Measurements from ENCODE around the gene ATP8A2.

ATP8A2 gene

GRCh38 chr13:25457566-25457965 lies 85.8 kb downstream of the ATP8A2 start:
- no peaks in the 10 kb centered on the region for H3K9me3 ChIP-seq (ENCODE audit: insufficient read depth, low read length)
- H3K4me3 ChIP-seq (ENCODE audit: insufficient read length, low read depth) = no peak overlapping the region
- no peaks in the 10 kb centered on the region for H3K27me3 ChIP-seq (ENCODE audit: insufficient read depth, insufficient read length)
- H3K4me1 ChIP-seq (ENCODE audit: insufficient read depth, insufficient read length) = no peaks in the 10 kb centered on the region
- DNase-seq (ENCODE audit: low read depth, low spot score) = no peak
- TF ChIP-seq SUZ12 (IDR thresholded peaks at IDR 0.05; ENCODE audit: extremely low read depth, insufficient read depth, insufficient read length) = no peak
- no peak for TF ChIP-seq YY1 (IDR thresholded peaks at IDR 0.05; ENCODE audit: insufficient read depth, insufficient read length)
- no peak for TF ChIP-seq ZNF274 (IDR thresholded peaks at IDR 0.05; ENCODE audit: low read depth, low read length)
- no peak overlapping the region for H3K9ac ChIP-seq (ENCODE audit: insufficient read length, low read depth)
- no peaks in the 10 kb centered on the region for H3K36me3 ChIP-seq (ENCODE audit: insufficient read depth, insufficient read length, low read length)

DNA sequence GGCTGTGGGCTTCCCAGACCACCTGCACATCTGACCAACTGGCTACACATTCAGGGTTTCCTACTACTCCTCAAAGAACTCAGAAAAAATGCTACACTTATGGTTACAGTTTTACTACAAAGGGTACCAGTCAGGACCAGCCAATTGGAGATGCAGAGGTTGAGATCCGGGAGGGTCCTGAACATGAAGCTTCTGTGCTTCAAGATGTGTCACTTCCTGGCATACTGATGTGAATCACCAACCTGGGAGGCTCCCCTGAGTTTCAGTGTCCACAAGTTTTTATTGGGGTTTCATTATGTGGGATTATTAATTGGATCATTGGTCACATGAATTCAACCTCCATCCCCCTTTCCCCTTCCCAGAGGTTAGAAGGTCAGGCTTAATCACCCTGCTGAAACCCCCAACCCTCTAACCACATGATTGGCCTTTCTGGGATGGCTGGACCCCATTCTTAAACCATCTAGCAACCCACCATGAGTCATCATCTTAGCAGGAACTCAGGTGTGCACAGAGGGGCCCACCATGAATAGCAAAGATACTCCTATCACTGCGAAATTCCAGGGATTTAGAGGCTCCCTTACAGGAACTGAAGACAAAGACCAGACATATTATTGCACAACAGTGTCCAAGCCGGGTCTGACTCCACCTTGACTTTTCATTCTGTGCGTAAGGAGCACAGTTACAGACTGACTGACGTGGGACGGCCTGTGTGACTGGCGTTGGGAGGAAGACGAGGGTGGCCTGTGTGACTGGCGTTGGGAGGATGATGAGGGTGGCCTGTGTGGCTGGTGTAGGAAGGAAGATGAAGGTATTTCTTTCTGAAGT lies 90.7 kb downstream of the ATP8A2 start:
- Histone ChIP-seq H3K27me3 (ENCODE audit: insufficient read depth, insufficient read length) (peaks cover 4% of the 10 kb centered on the region), H3K9me3 (ENCODE audit: insufficient read depth, low read length) (no peaks in the 10 kb centered on the region), H3K36me3 (ENCODE audit: insufficient read depth, insufficient read length, low read length) (no peaks in the 10 kb centered on the region), H3K9ac (ENCODE audit: insufficient read length, low read depth) (no peak overlapping the region), H3K4me1 (ENCODE audit: insufficient read depth, insufficient read length) (no peaks in the 10 kb centered on the region), H3K4me3 (ENCODE audit: insufficient read length, low read depth) (no peak overlapping the region)
- no peak for DNase-seq (ENCODE audit: low read depth, low spot score)
- no peak for TF ChIP-seq SUZ12 (IDR thresholded peaks at IDR 0.05; ENCODE audit: extremely low read depth, insufficient read depth, insufficient read length)
- TF ChIP-seq YY1 (IDR thresholded peaks at IDR 0.05; ENCODE audit: insufficient read depth, insufficient read length) = no peak
- TF ChIP-seq ZNF274 (IDR thresholded peaks at IDR 0.05; ENCODE audit: low read depth, low read length) = no peak

DNA sequence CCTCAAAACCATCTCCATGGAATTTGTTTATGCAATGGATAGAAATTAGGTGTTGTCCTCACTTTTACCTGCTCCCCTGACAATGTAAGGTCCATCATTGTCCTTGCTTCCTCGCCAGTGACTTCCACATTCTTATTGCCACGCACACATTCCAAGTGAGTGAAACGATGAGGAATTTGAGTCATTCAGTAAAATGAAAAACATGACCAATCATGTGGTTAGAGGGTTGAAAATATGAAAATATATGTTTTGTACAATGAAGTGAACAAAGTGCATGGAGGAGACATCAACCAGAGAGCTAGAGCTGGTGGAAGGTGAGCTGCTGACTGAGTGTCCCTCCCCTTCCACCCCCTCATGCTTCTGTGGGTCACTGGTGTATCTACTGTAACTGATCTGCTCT lies 91.7 kb downstream of the ATP8A2 start:
- Histone ChIP-seq H3K36me3 (ENCODE audit: insufficient read depth, insufficient read length, low read length) (no peaks in the 10 kb centered on the region), H3K4me1 (ENCODE audit: insufficient read depth, insufficient read length) (no peaks in the 10 kb centered on the region), H3K9me3 (ENCODE audit: insufficient read depth, low read length) (no peaks in the 10 kb centered on the region), H3K9ac (ENCODE audit: insufficient read length, low read depth) (no peak overlapping the region), H3K27me3 (ENCODE audit: insufficient read depth, insufficient read length) (peaks cover 13% of the 10 kb centered on the region), H3K4me3 (ENCODE audit: insufficient read length, low read depth) (no peak overlapping the region)
- DNase-seq (ENCODE audit: low read depth, low spot score) = no peak
- TF ChIP-seq SUZ12 (IDR thresholded peaks at IDR 0.05; ENCODE audit: extremely low read depth, insufficient read depth, insufficient read length) = no peak
- TF ChIP-seq ZNF274 (IDR thresholded peaks at IDR 0.05; ENCODE audit: low read depth, low read length) = no peak
- TF ChIP-seq YY1 (IDR thresholded peaks at IDR 0.05; ENCODE audit: insufficient read depth, insufficient read length) = no peak

- no peak for DNase-seq (ENCODE audit: low read depth, low spot score)
- no peak overlapping the region for H3K9ac ChIP-seq (ENCODE audit: insufficient read length, low read depth)
- no peaks in the 10 kb centered on the region for H3K36me3 ChIP-seq (ENCODE audit: insufficient read depth, insufficient read length, low read length)
- peaks cover 36% of the 10 kb centered on the region for H3K27me3 ChIP-seq (ENCODE audit: insufficient read depth, insufficient read length)
- H3K9me3 ChIP-seq (ENCODE audit: insufficient read depth, low read length) = no peaks in the 10 kb centered on the region
- TF ChIP-seq ZNF274 (IDR thresholded peaks at IDR 0.05; ENCODE audit: low read depth, low read length) = no peak
- no peak for TF ChIP-seq YY1 (IDR thresholded peaks at IDR 0.05; ENCODE audit: insufficient read depth, insufficient read length)
- no peak for TF ChIP-seq SUZ12 (IDR thresholded peaks at IDR 0.05; ENCODE audit: extremely low read depth, insufficient read depth, insufficient read length)
- no peaks in the 10 kb centered on the region for H3K4me1 ChIP-seq (ENCODE audit: insufficient read depth, insufficient read length)
- no peak overlapping the region for H3K4me3 ChIP-seq (ENCODE audit: insufficient read length, low read depth)
Measured at GRCh38 chr13:25466880-25467279, 95.1 kb downstream of the ATP8A2 start.

GRCh38 chr13:25468325-25469168 lies 96.8 kb downstream of the ATP8A2 start:
- peak overlapping the region; percentile 43 for H3K4me3 ChIP-seq (ENCODE audit: insufficient read length, low read depth)
- no peak for DNase-seq (ENCODE audit: low read depth, low spot score)
- no peaks in the 10 kb centered on the region for H3K4me1 ChIP-seq (ENCODE audit: insufficient read depth, insufficient read length)

GRCh38 chr13:25469169-25469525 lies 97.4 kb downstream of the ATP8A2 start:
- no peak for DNase-seq (ENCODE audit: low read depth, low spot score)
- Histone ChIP-seq H3K9ac (ENCODE audit: insufficient read length, low read depth) (peak overlapping the region; percentile 32), H3K36me3 (ENCODE audit: insufficient read depth, insufficient read length, low read length) (no peaks in the 10 kb centered on the region), H3K4me3 (ENCODE audit: insufficient read length, low read depth) (peak overlapping the region; percentile 40), H3K4me1 (ENCODE audit: insufficient read depth, insufficient read length) (no peaks in the 10 kb centered on the region), H3K27me3 (ENCODE audit: insufficient read depth, insufficient read length) (peaks cover 36% of the 10 kb centered on the region), H3K9me3 (ENCODE audit: insufficient read depth, low read length) (no peaks in the 10 kb centered on the region)
- TF ChIP-seq SUZ12 (IDR thresholded peaks at IDR 0.05; ENCODE audit: extremely low read depth, insufficient read depth, insufficient read length) = no peak
- no peak for TF ChIP-seq ZNF274 (IDR thresholded peaks at IDR 0.05; ENCODE audit: low read depth, low read length)

More at GRCh38 chr13:25468325-25469168, 96.8 kb downstream of the ATP8A2 start:
- Histone ChIP-seq H3K36me3 (ENCODE audit: insufficient read depth, insufficient read length, low read length) (no peaks in the 10 kb centered on the region), H3K9ac (ENCODE audit: insufficient read length, low read depth) (peak overlapping the region; percentile 70), H3K27me3 (ENCODE audit: insufficient read depth, insufficient read length) (peaks cover 36% of the 10 kb centered on the region), H3K9me3 (ENCODE audit: insufficient read depth, low read length) (no peaks in the 10 kb centered on the region)
- TF ChIP-seq ZNF274 (IDR thresholded peaks at IDR 0.05; ENCODE audit: low read depth, low read length) (no peak), YY1 (IDR thresholded peaks at IDR 0.05; ENCODE audit: insufficient read depth, insufficient read length) (no peak)

- Histone ChIP-seq H3K36me3 (ENCODE audit: insufficient read depth, insufficient read length, low read length) (no peaks in the 10 kb centered on the region), H3K9me3 (ENCODE audit: insufficient read depth, low read length) (peaks cover 21% of the 10 kb centered on the region), H3K9ac (ENCODE audit: insufficient read length, low read depth) (no peak overlapping the region), H3K27me3 (ENCODE audit: insufficient read depth, insufficient read length) (peaks cover 21% of the 10 kb centered on the region), H3K4me1 (ENCODE audit: insufficient read depth, insufficient read length) (no peaks in the 10 kb centered on the region), H3K4me3 (ENCODE audit: insufficient read length, low read depth) (no peak overlapping the region)
- no peak for DNase-seq (ENCODE audit: low read depth, low spot score)
- no peak for TF ChIP-seq SUZ12 (IDR thresholded peaks at IDR 0.05; ENCODE audit: extremely low read depth, insufficient read depth, insufficient read length)
- TF ChIP-seq ZNF274 (IDR thresholded peaks at IDR 0.05; ENCODE audit: low read depth, low read length) = no peak
- TF ChIP-seq YY1 (IDR thresholded peaks at IDR 0.05; ENCODE audit: insufficient read depth, insufficient read length) = no peak
Measured at GRCh38 chr13:25473864-25474263, 102.1 kb downstream of the ATP8A2 start.

Data from NT2/D1 (cell line).